RPMI8226 (cell line): ENCODE data around the gene TRAPPC12.
"Not testable (repeated sequence)": the region's sequence is repeated elsewhere in the genome, so short reads cannot be mapped to it uniquely, and the experiment has no call there.

Experiments
- DNase-seq: peaks from one replicate; pipeline ENCODE4 v3.0.0-alpha.2; 2015

Gene TRAPPC12

DNA sequence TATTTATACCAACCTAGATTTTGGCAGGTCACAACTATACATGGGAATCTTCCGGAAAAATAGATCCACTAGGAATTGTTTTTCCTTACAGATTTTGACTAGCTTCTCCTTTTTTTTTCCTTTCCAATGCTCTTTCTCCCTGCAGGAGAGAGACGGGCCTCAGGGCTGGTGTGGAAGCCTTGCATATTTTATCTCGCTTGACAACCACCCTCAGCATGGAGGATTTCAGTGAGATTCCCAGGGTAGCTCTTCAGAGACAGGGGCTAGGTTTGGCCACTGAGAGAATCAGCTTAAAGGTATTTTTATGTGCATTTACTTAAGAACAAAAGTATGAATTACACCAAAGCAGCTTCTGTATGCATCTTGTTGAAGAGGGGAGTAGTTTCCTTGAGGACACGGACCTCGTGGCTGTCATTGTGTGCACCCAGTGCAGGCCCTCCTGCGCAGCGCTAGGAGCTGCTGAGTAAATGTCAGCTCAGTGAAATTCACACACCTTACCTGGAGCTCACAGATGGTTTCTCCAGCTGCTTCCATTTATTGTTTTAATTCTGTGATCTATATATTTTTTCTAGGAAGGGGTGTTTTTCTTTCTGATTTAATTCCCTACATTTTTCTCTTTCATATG is 54.4 kb downstream of the TRAPPC12 start:
- DNase-seq: no peak

DNA sequence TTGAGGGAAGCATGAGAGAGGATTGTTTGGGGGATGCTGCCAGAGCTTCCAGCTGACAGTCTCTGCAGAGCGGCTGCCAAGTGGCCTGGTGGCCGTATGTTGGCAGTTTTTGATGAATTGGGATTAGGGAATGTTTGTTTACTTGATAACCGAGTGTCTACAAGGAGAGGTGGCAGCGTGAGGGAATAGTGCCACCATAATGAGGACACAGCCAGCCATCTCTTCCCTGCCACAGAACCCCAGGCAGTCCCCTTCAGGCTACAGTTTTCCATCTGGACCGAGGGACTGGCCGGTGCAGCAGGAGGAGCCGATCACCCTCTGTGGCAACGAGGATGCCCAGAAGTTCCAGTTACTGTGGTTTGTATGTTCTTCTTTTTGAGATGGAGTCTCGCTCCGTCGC is 55.2 kb downstream of the TRAPPC12 start:
- DNase-seq: no peak

DNA sequence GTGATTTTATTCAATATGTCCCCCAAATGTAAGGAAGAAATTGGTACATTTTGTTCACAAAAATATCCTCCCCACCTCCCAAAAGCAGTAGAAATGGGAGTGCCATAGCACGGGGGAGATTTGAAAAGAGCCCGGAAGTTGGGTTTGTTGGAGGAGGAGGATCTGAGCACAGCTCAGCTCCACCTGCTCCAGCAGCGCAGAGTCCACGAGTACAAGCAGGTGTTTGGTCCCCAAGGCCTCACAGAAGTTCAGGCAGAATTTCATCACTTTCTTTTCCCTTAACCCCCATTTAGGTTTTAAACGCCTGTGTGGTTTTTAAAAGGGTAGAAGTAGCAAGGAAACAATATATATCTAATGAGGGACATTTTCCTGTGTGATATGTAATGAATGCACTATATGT is 56.0 kb downstream of the TRAPPC12 start:
- DNase-seq: no peak

DNA sequence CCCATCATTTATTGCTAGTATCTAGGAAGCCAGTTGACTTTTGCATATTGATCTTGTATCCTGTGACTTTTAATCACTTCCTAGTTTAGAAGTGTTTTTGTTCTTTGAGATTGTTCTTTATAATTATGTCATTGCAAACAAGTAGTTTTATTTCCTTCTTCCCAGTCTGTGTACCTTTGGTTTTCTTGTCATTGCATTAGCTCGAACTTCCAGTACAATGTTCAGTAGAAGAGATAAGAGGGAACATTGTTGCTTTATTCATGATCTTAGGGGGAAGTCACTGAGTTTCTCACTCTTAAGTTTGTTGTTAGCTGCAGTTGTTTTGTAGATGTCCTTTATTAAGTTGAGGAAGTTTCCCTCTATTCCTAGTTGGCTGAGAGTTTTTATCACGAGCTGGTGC is 61.0 kb downstream of the TRAPPC12 start:
- no peak for DNase-seq

DNA sequence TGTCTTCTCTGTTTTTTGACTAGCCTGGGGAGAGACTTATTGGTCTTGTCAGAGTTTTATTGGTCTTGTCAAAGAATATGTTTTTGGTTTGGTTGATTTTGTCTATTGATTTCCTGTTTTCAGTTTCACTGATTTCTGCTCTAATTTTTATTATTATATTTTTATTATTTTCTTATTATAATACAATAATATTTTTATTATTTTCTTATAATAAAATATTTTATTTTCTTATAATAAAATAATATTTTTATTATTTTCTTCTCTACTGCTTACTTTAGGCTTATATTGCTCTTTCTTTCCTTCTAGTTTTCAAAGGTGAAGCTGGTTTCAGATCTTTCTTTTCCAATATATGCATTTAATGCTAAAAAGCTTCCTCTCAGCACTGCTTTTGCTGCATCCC is 62.0 kb downstream of the TRAPPC12 start:
- DNase-seq: no peak

DNA sequence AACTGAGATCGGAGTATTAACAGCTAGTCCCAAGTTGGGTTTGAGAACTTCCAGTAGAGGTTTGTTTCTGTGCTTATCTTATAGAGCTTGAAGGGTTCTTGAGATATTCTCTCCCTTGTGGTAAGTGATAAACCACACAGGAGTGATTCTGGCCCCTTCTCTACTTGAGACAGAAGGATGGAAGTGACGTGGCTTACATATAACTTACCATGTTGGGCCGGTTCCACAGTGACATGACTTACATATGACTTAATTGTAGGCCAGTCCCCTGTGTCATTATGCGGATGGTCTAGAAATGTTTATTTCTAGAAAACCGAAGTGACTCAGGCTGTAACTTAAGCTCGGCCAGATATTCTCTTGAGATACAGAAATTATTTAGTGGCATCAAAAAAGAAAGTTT is 62.7 kb downstream of the TRAPPC12 start:
- DNase-seq: no peak

DNA sequence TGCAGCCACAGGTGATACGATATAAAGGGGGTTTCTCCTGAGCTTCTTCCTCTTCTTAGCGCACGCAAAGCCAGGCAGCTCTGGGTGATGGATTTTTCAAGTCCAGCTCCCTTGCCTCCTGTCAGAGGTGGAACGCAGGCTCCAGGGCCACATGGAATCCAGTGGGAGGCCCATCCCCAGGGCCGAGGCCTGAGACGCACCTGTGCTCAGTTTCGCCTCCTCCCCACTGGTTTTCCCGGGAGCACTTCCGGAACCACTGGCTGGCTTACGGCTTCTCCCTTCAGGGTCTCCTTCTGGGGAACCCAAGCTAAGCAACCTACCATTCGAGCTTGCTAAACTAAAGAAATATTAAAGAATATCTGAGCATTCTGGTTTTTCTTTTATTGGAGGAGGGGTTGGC is 63.6 kb downstream of the TRAPPC12 start:
- DNase-seq: no peak

DNA sequence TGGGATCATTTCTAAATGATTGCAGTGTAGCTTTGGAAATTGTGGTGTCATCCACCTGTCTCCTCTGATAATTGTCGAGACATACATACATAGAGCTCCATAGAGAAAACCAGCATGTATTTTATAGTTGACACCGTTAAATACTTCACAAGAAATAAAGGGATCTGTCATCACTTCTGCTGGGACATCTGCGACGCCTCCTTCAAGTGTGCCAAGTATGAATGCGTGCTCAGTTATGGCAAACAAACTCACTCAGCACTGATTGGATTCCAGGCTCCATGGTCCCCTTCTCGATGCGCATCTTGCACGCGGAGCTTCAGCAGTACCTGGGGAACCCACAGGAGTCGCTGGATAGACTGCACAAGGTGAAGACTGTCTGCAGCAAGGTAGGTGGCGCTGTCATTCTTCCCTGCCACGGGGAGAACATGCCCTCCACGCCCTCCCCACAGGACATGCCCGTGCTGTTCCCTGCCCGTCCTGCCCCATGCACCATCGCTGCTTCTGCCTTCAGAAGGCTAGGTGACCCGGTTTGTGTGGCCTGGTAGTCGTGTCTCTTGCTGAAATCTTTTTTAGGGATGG is 64.1 kb downstream of the TRAPPC12 start:
- DNase-seq: no peak

DNA sequence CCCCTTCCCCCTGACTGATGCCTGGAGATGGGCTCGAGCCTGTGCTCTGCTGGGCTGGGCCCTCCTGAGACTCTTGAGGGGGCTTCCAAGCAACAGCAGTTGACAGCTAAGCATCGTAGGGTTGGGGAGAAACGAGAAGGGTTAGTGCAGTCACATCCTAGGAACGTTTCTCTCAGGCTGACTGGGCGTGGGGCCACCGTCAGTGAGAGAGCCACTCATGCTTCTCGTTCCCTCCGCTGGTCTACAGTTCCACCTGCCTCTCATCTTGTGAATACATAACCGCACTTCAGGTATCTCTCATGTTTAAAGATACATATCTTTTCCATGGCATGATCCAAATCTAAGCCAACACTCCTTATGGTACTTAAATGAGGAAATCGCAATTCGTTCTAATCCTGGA is 66.4 kb downstream of the TRAPPC12 start:
- DNase-seq: no peak

DNA sequence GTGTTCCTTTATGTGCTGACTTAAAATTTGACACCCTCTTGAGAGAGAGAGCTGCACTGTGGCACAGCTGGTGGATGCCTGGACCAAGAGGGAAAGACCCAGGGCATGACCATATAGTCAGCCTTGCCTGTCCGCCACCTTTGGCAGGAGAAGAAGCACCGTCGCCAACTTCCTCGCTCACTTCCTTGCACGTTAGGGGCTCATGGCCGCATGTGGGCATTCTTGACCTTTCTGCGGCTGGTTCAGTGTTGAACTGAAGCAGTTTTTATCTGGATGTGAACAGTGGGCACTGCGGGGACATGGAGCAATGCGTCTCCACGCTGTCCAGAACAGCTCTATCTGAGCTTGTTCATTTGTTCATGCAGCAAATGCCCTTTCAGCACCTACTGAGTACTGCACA is 66.9 kb downstream of the TRAPPC12 start:
- DNase-seq: no peak

DNA sequence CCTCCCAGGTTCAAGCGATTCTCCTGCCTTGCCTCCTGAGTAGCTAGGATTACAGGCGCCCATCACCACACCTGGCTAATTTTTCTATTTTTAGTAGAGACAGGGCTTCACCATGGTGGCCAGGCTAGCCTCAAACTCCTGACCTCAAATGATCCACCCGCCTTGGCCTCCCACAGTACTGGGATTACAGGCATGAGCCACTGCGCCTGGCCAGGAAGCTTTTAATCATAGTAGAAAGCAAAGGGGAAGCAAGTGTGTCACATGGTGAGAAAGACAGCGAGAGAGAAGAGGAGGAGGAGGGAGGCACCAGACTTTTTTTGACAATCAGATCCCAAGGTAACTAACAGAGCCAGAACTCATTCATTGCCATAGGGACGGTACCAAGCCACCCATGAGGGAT is 67.7 kb downstream of the TRAPPC12 start:
- DNase-seq: not testable (repeated sequence)

DNA sequence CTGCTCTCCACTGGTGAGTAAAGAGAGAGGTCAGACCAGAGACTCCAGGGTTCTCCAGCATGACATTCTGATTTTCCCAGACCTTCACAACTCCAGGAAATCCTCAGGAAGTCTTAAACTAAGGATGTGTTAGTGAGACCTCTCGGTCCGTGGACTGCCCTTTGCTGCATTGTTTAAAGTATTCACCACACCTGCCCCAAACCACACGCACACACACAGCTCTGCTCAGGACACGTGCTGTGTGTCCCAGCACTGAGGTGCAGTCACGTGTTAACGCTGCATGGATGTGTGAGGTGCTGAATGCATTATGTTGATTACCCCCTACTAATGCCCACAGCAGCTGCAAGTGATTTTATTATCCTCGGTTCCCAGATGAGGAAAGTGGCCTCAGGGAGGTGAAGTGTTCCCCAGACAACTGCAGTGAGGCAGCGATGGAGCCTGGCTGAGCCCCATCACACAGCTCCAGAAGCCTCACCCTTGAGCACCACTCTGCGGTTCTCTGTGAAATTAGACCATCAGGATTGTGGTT is 68.4 kb downstream of the TRAPPC12 start:
- DNase-seq: no peak

DNA sequence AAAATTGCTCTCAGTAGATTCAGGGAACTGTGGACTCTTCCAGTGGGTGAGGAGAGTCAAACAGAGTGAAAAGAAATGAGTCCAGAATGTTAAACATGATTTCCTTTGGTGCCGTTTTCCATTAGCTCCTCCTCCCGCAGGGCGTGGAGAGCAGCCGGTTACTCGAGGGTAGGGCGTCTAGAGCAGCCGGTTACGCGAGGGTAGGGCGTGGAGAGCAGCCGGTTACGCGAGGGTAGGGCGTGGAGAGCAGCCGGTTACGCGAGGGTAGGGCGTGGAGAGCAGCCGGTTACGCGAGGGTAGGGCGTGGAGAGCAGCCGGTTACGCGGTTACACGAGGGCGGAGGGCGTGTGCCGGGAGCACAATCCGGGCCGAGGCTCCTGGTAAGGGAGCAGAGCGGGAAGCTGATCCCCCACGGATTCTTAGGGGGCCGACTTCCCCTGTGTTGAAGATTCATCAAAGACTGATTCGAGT is 69.0 kb downstream of the TRAPPC12 start:
- DNase-seq: not testable (repeated sequence)

DNA sequence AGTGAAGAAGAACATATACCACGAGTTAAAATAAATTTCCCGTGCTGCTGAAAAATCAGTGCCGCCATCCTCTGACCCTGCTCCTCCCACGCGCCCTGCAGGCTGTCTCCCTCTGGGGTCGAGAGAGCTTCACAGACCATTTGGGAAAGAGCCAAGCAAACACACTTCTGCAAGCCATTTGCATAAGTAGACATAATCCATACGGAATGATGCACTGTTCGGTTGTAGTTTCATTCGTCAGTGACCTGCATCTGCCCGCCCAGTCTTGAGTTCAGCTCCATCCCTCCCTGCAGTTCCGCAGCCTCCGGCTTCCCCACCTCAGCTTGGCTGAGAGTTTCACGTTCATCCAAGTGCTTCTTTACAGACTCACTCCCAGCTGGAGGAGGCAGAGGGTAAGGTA is 69.6 kb downstream of the TRAPPC12 start:
- no peak for DNase-seq

DNA sequence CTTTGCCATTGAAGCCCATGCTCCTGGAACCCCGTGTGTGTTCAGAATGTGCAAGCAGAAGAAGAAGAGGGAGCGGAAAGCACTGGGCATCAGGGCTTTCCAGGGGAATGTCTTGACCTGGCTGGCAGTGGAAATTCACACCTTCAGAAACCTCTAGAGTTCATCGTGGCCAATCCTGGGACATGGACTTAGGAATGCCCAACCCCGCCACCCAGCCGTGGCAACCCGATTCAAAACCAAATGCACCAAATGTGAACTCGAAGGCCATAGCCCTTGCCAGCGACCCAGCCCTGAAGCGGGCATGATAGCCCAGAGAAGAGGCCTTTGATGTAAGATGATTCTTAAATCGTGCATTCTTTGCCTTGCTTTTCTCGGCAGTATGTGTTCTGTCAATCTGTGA is 70.4 kb downstream of the TRAPPC12 start:
- no peak for DNase-seq

DNA sequence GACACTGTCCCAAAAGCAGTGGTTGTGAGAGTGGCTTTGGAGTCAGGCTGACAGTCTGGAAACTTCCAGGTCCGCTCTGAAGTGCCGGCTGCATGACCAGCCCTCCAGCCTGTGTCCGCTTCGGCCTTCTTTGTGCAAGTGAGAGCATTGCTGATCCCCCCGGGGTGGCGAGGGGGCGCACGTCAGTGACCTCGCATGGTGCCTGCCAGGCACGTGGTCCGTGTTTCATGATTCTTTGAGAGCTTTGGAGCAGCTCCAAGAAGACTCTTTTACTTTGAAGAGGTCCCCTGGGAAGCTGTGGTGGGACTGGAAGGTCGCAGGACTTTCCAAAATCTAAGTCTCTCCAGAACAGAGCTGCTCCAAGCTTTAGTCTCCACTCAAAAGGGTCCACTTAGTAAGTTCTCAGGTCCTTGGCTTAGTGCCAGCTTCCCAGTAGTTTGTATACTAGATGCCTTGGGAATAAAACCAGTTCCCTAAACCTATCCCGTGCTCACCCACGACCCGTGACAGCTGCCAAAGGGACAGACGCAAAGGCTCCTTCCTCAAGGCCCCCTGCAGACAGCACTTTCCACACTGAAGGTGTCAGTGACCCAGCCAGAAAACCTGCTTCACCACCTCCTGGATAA is 71.0 kb downstream of the TRAPPC12 start:
- DNase-seq: no peak

DNA sequence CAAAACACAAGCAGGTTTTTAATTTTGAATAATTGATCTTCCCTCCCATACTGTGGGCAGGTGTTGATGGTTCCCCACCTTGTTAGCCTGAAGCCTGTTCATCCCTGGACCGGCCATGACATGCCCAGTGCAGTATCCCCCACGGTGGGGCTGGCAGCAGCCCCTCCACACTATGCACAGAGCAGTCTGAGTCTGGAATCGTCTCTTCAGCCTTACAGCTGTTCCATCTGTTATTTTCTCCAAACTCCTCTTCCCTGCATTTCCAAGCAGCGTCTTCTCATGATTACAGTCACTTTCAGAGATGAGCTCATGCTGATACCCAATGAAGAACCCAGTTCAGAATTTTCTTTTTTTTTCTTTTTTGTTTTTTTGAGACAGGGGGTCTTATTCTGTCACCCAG is 71.7 kb downstream of the TRAPPC12 start:
- DNase-seq: no peak

DNA sequence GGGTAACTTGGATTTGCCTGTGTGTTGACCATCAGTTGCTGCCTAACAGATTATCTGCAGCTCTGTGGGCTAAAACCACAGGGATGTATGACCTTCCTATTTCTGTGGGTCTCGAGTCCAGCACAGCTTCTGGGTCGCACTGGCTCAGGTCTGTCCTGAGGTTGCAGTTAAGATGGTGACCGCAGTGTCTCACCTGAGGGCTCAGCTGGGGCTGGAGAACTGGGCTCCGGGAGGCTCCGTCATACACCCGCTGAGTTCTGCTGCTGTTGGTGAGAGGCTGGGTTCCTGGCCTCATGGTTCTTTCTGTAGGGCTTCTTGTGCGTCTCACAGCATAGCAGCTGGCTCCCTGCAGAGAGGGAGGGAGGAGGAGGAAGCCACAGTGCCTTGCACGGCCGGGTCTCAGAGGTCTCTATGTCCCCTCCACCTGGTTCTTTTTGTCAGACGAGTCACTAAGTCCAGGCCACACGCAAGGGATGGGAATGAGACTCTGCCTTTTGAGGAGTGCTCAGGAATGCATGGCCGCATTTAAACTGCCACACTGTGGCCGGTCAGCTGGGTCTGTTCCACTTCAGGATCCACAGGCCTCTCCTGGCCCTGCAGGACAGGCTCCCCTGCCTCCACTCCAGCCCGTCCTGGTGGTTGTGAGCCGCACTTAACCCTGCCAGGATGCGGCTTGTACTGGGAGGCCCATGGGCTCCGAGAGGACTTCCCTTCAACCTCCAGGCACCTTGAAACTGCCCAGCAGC is 72.6 kb downstream of the TRAPPC12 start:
- no peak for DNase-seq

DNA sequence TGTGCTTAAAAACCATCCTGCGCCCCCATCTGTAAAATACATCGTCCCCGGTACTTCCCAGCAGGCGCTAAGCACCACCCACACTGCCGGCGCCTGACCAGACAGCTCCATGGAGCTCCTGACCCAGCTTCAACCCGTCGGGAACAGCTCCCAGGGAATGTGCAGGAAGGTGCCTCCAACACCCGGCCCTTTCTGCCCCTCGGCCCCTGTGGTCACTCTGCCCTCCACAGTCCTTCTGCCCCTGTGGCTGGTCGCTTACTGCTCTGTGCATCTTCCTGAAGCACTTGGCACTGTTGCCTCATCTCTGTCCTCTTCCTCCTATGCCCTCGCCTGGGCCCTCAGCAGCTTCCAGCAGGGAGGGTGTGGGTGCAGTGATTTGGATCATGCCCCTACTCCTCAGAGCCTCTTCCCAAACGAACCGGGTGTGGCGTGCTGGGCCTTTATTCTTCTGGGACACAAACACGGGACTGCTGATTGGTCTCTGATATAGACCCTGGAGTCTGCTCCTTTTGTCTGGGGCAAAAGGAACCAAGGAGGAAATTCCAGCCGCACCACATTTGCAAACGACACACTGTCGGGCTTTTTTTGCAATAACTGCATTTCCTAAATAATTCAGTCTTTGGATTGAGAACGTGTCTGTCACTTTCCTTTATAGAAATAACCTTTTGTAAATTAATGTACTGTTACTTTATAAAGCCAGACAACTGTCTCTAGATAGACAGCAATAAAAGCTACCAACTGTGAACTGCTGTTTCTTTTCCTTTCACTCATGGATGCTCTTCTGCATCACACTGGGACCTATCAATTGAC is 73.9 kb downstream of the TRAPPC12 start:
- no peak for DNase-seq

DNA sequence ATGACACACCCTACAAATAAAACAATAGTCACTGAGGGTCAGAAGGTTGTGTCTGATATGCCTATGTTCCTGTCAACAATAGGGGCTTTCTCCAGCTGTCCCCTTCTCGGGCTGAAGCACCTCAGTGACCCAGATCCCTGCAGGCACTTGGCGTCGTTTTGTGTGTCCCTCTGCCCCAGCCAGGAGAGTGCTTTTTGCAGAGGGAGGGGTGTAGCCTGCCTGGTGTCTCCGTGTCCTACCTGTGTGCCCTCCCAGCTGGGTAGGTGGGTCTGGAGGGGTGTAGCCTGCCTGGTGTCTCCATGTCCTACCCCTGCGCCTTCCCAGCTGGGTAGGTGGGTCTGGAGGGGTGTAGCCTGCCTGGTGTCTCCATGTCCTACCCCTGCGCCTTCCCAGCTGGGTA is 74.5 kb downstream of the TRAPPC12 start:
- DNase-seq: not testable (repeated sequence)

DNA sequence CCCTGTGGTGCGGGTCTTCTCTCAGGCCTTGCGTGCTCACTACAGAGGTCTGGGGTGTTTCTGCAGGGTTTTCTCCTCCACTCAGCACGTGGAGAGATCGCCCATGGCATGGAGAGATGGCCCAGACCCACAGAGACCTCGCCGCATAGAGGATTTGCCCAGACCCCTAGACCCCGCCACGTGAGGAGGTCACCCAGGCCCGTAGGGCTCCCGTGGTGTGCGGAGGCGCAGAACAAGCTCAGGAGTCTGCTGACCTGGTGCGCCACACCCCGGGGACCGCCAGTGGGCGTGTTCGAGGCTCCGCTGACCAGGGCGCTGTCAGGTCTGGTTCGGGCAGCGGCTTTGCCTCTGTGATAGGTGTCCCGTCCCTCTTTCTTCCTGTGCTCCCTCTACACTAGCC is 75.3 kb downstream of the TRAPPC12 start:
- no peak for DNase-seq

DNA sequence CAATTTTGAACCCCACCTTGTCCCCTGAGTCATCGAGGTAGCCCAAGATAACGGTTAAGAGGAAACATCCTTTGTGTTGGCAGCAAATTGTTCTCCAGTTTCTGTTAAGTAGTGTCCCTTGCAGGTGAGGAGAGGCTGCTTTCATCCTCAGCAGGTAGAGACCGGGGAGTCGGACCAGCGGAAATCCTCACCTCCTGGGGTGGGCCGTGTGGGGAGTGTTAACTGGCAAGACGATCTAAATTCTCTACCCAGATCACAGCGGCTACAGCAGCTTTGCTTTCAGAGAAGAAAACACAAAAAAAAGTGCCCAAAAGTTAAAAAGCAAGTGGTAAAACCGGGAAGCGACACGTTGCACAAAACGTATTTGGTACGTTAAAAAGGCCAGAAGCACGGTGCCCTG is 76.6 kb downstream of the TRAPPC12 start:
- no peak for DNase-seq
